ENCODE results near the gene RUNDC1. TPM values are rescaled to one million over a fixed set of nuclear protein-coding genes. Genes with fewer than 3 reads are reported as not detected.
"Not testable (repeated sequence)": the region's sequence is repeated elsewhere in the genome, so short reads cannot be mapped to it uniquely, and the experiment has no call there.

The RUNDC1 gene
- polyA plus RNA-seq, 1 experiment = 12.9 TPM

DNA sequence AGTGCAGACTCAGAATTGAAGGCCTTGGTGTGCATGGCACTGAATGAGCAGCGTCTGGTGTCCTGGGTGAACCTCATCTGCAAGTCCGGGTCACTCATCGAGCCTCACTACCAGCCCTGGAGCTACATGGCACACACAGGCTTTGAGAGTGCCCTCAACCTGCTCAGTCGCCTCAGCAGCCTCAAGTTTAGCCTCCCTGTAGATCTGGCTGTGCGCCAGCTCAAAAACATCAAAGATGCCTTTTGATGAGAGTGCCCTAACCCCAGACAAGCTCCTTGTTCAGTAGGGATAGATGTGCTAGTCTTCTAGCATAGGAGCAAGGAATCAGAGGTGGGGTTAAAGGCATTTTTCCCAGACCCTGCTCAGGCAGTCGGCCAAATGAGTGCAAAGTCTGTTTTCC lies 11.1 kb downstream of the RUNDC1 start:
- Histone ChIP-seq H3K4me3 (ENCODE audit: low read depth, low read length) (no peak overlapping the region), H3K27me3 (ENCODE audit: control insufficient read depth, insufficient read depth, low read length) (no peaks in the 10 kb centered on the region), H3K36me3 (ENCODE audit: control insufficient read depth, insufficient read depth, low read length) (peaks cover 13% of the 10 kb centered on the region)
- ChIA-PET CTCF (interaction anchor here (1.0 kb wide), 1 partner anchor 231 kb away, joined by 3 read pairs; no protein-coding TSS in a partner anchor), POLR2A (interaction anchor here (0.6 kb wide), 1 partner anchor 13 kb away, joined by 13 read pairs; no protein-coding TSS in a partner anchor)
- TF ChIP-seq, protein P1, sequence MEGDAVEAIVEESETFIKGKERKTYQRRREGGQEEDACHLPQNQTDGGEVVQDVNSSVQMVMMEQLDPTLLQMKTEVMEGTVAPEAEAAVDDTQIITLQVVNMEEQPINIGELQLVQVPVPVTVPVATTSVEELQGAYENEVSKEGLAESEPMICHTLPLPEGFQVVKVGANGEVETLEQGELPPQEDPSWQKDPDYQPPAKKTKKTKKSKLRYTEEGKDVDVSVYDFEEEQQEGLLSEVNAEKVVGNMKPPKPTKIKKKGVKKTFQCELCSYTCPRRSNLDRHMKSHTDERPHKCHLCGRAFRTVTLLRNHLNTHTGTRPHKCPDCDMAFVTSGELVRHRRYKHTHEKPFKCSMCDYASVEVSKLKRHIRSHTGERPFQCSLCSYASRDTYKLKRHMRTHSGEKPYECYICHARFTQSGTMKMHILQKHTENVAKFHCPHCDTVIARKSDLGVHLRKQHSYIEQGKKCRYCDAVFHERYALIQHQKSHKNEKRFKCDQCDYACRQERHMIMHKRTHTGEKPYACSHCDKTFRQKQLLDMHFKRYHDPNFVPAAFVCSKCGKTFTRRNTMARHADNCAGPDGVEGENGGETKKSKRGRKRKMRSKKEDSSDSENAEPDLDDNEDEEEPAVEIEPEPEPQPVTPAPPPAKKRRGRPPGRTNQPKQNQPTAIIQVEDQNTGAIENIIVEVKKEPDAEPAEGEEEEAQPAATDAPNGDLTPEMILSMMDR (IDR thresholded peaks at IDR 0.05; ENCODE audit: insufficient read depth, low read depth, low read length) = no peak
- no peak for DNase-seq (ENCODE audit: low read depth)

DNA sequence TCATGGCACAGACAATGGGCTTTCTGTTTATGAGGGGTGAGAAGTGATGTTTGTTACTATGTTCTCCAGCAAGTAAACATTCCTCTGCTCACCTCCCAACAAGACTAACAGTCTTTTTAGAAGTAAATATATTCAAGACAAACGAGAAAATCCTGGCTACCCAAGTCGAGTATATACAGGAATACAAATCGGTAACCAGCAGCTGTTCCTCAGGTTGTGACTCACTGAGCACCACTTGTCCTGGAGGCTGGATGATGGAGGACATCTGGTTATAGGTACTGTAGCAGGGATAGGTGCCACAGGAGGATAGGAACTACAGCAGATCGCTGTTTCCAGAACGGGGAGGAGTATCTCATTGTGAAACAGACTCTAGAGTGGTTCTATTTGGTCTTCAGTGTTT lies 12.5 kb downstream of the RUNDC1 start:
- ChIA-PET CTCF (interaction anchor here (0.8 kb wide), 1 partner anchor 149 kb away, joined by 5 read pairs; no protein-coding TSS in a partner anchor), POLR2A (no interaction called here)
- Histone ChIP-seq H3K27me3 (ENCODE audit: control insufficient read depth, insufficient read depth, low read length) (no peaks in the 10 kb centered on the region), H3K4me3 (ENCODE audit: low read depth, low read length) (no peak overlapping the region), H3K36me3 (ENCODE audit: control insufficient read depth, insufficient read depth, low read length) (peaks cover 9% of the 10 kb centered on the region)
- DNase-seq (ENCODE audit: low read depth) = no peak
- TF ChIP-seq, protein P1 (IDR thresholded peaks at IDR 0.05; ENCODE audit: insufficient read depth, low read depth, low read length) = no peak

DNA sequence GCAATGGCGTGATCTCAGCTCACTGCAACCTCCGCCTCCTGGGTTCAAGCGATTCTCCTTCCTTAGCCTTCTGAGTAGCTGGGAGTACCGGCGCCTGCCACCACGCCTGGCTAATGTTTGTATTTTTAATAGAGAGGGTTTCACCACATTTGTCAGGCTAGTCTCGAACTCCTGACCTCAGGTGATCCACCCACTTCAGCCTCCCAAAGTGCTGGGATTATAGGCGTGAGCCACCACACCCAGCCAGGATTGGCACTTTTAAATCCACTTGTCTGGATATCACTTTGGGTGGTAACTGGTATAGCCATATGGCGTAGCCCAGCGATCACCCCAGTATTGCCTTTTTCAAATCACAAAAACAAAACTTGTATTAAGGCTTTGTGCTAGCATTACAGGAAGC lies 13.5 kb downstream of the RUNDC1 start:
- DNase-seq (ENCODE audit: low read depth); POLR2A ChIA-PET; H3K36me3 ChIP-seq (ENCODE audit: control insufficient read depth, insufficient read depth, low read length): not testable (repeated sequence)

DNA sequence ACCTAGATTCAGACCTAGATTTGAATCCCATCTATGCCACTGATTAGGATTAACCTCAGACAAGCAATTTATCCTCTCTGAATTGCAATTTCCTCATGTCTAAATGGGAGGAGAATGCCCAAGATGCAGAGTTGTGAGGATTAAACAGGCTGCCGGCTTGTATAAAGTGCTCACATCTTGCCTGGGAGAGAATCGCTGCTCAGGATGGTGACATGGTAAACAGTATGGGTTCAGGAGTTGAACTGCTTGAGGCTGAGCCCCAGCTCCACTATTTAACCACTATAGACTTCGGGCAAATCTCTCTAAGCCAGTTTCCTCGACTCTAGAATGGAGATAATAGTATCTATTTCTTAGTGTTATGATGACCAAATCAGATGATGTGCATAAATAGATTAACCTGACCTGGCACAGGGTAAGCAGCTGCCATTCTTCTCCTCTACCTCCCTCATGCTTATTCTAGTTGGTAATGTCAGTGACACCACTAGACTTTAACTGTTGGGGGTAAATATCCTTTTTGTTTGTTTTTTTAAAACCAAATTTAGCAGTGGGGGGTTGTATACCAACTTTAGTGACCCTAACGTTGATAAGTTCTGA lies 17.1 kb downstream of the RUNDC1 start:
- Histone ChIP-seq H3K36me3 (ENCODE audit: control insufficient read depth, insufficient read depth, low read length) (peaks cover 5% of the 10 kb centered on the region), H3K4me3 (ENCODE audit: low read depth, low read length) (peak overlapping the region; percentile 9; the same call in 1 of the 2 replicates), H3K27me3 (ENCODE audit: control insufficient read depth, insufficient read depth, low read length) (no peaks in the 10 kb centered on the region)
- ChIA-PET CTCF (interaction anchor here (0.5 to 2.2 kb wide), 19 partner anchors 9 to 675 kb away, joined by 3 to 16 read pairs (median 3); partner anchors contain the start of genes AOC2, IFI35 and PSME3), POLR2A (interaction anchor here (0.5 to 1.1 kb wide), 8 partner anchors 9 to 364 kb away, joined by 3 to 14 read pairs (median 3); partner anchors contain the start of genes AOC3, IFI35, PTGES3L and RUNDC1)
- TF ChIP-seq, protein P1 (IDR thresholded peaks at IDR 0.05; ENCODE audit: insufficient read depth, low read depth, low read length) = no peak
- DNase-seq (ENCODE audit: low read depth) = no peak

More for the DNA sequence above, 13.5 kb downstream of the RUNDC1 start:
- CTCF ChIA-PET = interaction anchor here (1.0 kb wide), 1 partner anchor 151 kb away, joined by 3 read pairs; no protein-coding TSS in a partner anchor
- H3K27me3 ChIP-seq (ENCODE audit: control insufficient read depth, insufficient read depth, low read length); H3K4me3 ChIP-seq (ENCODE audit: low read depth, low read length): not testable (repeated sequence)

DNA sequence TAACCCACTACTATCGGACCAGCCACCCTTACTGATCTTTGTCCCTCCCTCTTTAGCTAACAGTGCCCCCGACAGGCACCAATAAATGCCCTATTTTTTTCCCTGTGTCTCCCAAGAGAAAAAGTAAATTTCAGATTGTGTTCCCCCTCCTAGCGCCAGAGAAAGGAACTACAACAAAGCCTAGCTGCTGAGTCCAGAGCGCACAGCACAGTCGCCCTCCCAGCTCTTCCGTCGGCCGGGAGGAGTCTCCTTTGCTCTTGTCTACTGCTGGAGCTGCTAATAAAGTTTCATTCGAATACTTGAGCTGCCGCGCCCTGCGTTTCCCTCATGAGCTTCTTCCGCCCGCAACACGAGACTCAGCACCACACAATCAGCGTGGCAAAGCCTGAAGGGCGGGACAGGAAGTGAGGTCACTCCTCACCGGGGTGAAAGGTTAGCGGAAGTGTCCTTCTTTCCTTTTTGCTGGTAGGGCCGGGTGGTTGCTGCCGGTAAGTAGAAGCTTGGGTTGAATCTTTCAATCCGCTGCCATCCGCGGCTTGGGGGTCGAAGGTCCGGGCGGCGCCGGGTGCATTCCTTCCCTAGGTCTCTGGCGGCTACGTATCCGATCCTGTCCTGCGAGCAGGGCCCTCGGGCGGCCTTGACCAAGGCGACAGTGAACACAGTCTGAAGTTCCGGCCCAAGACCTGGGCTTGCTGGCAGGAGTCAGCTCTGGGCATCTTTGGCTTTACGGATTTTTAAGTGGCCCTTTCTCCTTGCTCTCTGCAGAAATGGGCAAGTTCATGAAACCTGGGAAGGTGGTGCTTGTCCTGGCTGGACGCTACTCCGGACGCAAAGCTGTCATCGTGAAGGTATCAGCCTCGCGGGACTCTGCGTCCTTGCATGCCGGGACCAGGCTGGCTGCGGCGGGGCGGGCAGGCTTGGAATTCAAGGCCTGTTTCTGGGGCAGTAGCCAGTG lies 17.9 kb downstream of the RUNDC1 start, which contains the start of gene RPL27:
RPL27 (plus strand) TSS at position 436 of the 955 bp plus-strand sequence; CDS start at position 768, 332 bp downstream.
- DNase-seq (ENCODE audit: low read depth) = peak; percentile 100
- ChIA-PET CTCF (interaction anchor here (0.5 to 2.2 kb wide), 21 partner anchors 8 to 676 kb away, joined by 3 to 16 read pairs (median 3); partner anchors contain the start of genes AOC2, IFI35 and PSME3), POLR2A (interaction anchor here (0.5 to 1.1 kb wide), 7 partner anchors 8 to 363 kb away, joined by 3 to 14 read pairs (median 3); partner anchors contain the start of genes AOC3, IFI35, PTGES3L and RUNDC1)
- no peaks in the 10 kb centered on the region for H3K27me3 ChIP-seq (ENCODE audit: control insufficient read depth, insufficient read depth, low read length)
- H3K4me3 ChIP-seq (ENCODE audit: low read depth, low read length) = peak within 1 kb of the TSS; percentile 91
- TF ChIP-seq, protein P1 (IDR thresholded peaks at IDR 0.05; ENCODE audit: insufficient read depth, low read depth, low read length) = peak; percentile 81
- H3K36me3 ChIP-seq (ENCODE audit: control insufficient read depth, insufficient read depth, low read length) = peaks cover 6% of the 10 kb centered on the region
